NB4 (cell line): Measurements from ENCODE around the gene MOCOS.

Experiments
- DNase-seq: peaks from one replicate; pipeline ENCODE4 v3.0.0; 2010; ENCODE audit warnings: low read depth
- H3K4me3 ChIP-seq: one replicate; pipeline ENCODE4 v1.5.1; 2011; ENCODE audit warnings: mild to moderate bottlenecking, low read depth, low read length, moderate library complexity
- MYC ChIP-seq: IDR thresholded peaks from 2 replicates; pipeline ENCODE4 v1.6.1; 2011; ENCODE audit warnings: low read depth, low read length
- POLR2A ChIP-seq: IDR thresholded peaks from 2 replicates; pipeline ENCODE4 v1.6.1; 2011; ENCODE audit warnings: mild to moderate bottlenecking; ENCODE audit not compliant: insufficient read length; ENCODE audit errors: extremely low read depth
- TF ChIP-seq, protein P1 (sequence below): IDR thresholded peaks from one replicate; pipeline ENCODE4 v1.5.1; 2012; ENCODE audit warnings: low read depth, low read length
- TF ChIP-seq, protein P2 (sequence below): IDR thresholded peaks from 2 replicates; pipeline ENCODE4 v1.6.1; 2011; ENCODE audit warnings: low read depth, low read length

The MOCOS gene

GRCh38 chr18:36191711-36192110 lies 4.4 kb downstream of the MOCOS start:
- TF ChIP-seq, protein P1, sequence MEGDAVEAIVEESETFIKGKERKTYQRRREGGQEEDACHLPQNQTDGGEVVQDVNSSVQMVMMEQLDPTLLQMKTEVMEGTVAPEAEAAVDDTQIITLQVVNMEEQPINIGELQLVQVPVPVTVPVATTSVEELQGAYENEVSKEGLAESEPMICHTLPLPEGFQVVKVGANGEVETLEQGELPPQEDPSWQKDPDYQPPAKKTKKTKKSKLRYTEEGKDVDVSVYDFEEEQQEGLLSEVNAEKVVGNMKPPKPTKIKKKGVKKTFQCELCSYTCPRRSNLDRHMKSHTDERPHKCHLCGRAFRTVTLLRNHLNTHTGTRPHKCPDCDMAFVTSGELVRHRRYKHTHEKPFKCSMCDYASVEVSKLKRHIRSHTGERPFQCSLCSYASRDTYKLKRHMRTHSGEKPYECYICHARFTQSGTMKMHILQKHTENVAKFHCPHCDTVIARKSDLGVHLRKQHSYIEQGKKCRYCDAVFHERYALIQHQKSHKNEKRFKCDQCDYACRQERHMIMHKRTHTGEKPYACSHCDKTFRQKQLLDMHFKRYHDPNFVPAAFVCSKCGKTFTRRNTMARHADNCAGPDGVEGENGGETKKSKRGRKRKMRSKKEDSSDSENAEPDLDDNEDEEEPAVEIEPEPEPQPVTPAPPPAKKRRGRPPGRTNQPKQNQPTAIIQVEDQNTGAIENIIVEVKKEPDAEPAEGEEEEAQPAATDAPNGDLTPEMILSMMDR = no peak
- no peak for TF ChIP-seq MYC
- no peak for TF ChIP-seq POLR2A
- no peak overlapping the region for H3K4me3 ChIP-seq
- DNase-seq = no peak

- H3K4me3 ChIP-seq = no peak overlapping the region
- DNase-seq = no peak
- TF ChIP-seq POLR2A (no peak), MYC (no peak)
- TF ChIP-seq, protein P1 = no peak
- TF ChIP-seq, protein P2, sequence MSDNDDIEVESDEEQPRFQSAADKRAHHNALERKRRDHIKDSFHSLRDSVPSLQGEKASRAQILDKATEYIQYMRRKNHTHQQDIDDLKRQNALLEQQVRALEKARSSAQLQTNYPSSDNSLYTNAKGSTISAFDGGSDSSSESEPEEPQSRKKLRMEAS = no peak
Measured at GRCh38 chr18:36194600-36195315, 7.5 kb downstream of the MOCOS start.

- no peak for DNase-seq
- H3K4me3 ChIP-seq = no peak overlapping the region
- TF ChIP-seq MYC = no peak
Measured at GRCh38 chr18:36195427-36196122, 8.3 kb downstream of the MOCOS start.

GRCh38 chr18:36196238-36196995 lies 9.1 kb downstream of the MOCOS start:
- no peak for DNase-seq
- H3K4me3 ChIP-seq = no peak overlapping the region
- TF ChIP-seq, protein P2 = no peak
- no peak for TF ChIP-seq POLR2A
- TF ChIP-seq, protein P1 = no peak

GRCh38 chr18:36197511-36198166 lies 10.3 kb downstream of the MOCOS start:
- TF ChIP-seq, protein P1 = no peak
- TF ChIP-seq MYC (no peak), POLR2A (no peak)
- TF ChIP-seq, protein P2 = no peak
- no peak overlapping the region for H3K4me3 ChIP-seq
- DNase-seq = no peak

- no peak for DNase-seq
- no peak overlapping the region for H3K4me3 ChIP-seq
- TF ChIP-seq, protein P2 = no peak
- TF ChIP-seq MYC (no peak), POLR2A (no peak)
- TF ChIP-seq, protein P1 = no peak
Measured at GRCh38 chr18:36199691-36200295, 12.5 kb downstream of the MOCOS start.
